HG02623 (cell line): ENCODE data around the gene UFSP1.

Source experiments
- ATAC-seq: cut with Tn5 transposase; IDR thresholded peaks from one replicate; pipeline ENCODE4 v1.9.1; 2021; ENCODE audit warnings: moderate library complexity; ENCODE audit not compliant: unreplicated experiment

Gene UFSP1

DNA sequence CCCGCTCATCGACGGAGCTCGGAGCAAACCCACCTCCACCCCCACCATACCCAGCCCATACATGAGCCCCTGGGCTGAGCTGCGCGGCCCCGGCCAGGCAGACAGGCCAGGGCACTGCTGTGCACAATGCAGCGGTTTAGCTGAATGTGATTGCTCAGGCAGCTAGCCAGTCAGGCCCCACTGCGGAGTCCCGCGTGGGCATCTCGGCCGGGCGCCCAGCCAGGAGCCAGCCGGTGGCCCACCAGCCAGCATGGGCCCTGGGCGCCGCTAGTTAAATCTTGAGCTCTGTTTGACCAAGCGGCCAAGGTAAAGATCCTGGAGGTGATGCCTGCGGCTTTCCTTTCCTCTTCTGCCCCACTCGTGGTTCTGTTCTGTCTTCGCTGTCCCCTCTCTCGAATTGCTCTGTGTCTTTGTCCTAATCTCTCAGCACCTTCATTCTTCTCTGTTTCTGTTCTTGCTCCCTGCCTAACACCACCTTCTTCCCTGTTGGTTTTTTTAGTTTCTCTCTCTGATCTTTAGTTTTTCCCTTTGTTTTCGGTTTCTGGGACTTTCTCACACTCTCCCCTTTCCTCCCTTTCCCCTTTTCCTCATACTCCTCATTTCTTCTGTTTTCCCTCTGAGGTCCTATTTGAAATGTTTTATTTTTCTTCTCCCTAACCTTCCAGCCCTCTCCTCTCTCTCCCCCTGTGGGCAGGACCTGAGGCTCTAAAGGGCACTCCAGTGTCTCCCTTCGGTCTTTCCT lies 6.6 kb downstream of the UFSP1 start:
- ATAC-seq: no peak

DNA sequence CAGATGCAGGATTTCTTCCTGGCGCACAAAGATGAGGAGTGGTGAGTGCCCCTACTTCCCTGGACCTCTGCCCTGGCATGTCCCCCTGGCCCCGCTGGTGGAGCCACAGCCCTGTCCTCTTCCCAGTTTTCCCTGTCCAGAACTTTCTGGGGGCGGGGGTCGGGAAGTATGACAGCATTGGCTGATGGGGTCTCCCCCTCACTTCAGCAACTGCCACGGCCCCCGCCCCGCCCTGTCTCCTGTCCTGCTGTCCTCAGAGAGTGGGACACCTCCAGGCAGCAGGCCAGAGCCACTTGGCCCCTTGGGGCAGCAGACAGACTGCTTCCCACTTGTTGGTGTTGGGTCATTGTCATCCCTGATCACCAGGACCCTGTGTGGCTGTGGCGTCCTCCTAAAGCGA lies 7.3 kb downstream of the UFSP1 start:
- no peak for ATAC-seq

DNA sequence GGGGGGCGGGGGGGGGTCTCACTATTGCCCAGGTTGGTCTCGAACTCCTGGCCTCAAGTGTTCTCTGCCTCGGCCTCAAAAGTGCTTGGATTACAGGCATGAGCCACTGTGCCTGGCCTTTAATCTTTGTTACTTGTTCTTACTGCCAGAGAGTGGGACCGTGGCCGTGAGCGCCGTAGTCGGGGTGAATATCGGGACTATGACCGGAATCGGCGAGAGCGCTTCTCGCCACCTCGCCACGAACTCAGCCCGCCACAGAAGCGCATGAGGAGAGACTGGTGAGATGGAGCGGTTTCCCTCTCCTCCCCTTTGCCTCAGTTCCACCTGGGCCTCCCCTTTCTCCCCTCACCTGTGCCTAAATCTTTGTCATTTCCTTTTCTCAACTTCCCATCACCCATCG lies 8.4 kb downstream of the UFSP1 start:
- no peak for ATAC-seq

DNA sequence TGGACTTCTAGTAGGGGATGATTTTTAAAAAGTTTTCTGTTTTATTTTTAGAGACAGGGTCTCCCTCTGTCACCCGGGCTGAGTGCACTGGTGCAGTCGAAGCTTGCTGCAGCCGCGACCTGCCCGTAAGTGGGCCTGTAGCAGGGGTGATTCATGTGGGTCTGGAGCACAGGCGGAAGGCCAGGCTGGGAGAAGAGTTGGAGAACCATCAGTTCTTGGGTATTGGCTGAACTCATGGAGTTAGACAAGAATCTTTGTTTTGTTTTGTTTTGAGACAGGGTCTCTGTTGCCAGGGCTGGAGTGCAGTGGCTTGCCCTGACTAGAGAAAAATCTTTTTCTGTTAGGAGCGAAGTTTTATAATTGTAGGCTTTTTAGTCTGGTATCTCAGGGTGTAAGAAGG lies 8.9 kb downstream of the UFSP1 start:
- ATAC-seq: no peak

DNA sequence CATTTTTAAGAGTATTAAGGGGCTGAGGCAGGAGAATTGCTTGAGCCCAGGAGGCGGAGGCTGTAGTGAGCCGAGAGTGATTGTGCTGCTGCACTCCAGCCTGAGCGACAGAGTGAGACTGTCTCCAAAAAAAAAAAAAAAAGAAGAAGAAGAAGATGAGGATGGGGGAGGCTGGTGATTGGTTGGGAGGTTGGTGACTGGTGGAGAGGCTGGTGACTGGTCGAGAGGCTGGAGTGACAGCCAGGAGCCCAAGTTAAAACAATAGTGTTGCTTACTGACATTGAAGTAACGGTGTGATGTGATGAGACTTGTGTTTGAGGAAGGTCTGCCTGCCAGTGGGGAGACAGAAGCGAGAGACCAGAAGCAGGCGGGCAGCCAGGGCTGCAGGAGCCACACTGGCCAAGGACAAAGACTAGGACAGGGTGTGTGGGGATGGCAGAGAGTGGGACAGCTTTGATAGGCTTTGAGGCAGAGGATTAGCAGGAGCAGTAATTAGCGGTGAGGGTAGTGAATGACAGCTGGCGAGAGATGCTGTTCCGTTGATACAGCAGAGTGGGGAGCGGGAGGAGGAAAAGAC lies 9.7 kb downstream of the UFSP1 start:
- ATAC-seq: no peak

DNA sequence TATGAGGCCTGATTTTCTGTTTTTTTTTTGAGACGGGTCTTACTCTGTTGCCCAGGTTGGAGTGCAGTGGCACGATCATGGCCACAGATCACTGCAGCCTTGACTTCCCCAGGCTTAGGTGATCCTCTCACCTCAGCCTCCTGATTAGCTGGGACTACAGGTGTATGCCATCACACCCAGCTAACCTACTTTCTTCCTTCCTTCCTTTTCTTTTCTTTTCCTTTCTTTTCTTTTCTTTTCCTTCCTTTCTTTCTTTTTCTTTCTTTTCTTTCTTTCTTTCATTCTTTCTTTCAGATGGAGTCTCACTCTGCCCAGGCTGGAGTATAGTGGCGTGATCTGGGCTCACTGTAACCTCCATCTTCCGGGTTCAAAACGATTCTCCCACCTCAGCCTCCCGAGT lies 10.8 kb downstream of the UFSP1 start:
- ATAC-seq: no peak

DNA sequence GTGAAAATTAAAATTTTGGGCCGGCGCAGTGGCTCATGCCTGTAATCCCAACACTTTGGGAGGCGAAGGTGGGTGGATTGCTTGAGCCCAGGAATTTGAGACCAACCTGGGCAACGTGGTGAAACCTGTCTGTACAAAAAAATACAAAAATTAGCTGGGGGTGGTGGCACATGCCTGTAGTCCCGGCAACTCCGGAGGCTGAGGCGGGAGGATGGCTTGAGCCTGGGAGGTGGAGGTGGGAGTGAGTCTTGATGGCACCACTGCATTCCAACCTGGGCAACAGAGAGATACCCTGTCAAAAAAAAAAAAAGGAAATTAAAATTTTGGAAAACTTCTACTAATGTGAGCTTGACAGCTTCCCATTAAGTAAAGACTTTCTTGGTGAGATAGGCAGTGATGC lies 11.5 kb downstream of the UFSP1 start:
- no peak for ATAC-seq

DNA sequence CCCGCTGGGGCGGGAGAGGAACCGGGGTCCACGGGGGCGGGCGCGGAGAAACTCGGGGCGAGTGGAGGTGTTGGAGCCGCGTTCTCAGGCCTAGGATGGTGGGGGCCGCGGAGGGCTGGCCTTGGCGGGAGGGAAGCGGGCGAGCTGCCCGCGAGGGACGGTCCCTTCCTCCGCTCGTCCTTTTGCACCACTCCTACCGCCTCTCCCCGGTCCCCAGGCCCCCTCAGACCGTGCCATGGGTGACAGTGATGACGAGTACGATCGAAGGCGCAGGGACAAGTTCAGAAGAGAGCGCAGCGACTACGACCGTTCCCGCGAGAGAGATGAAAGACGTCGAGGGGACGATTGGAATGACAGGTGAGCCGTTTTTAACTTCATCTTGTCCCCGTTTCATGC lies 14.2 kb downstream of the UFSP1 start:
- ATAC-seq: peak; percentile 21

DNA sequence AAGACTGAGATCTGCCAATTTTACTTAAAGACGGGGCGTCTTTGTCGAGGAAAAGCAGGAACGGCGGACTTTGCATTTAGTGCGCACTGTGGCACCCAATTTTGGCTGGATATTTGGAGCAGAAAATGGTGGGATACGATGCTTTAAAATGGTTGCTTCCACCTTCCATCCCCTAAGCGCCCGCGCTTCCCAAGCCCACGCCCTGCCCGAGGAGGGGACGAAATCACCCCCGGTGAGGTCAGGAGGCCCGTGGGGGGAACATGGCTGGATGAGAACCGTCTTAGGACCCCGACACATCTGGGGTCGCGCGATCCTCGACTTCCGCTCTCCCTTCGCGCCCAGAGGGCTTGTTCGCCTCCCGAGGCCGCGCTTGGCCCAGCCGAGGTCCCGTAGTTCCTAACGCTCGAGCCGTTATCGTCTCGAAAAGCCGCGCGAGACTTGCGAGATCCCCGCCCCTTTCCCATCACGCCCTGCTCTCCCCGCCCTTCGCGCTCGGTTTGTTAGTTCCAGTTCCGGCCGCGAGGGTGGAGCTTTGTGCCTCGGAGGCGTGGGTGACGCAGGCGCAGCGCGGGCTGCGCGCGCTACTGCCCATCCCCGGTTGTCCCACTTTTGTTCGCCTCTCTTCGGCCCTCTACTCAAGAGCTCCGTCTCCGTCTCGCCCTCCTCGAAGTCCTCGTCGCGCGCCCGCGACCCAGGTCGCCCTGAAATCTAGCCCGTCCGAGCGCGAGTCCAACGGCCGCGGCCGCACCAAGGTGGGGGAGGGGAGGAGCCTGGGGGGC lies 14.7 kb downstream of the UFSP1 start, which contains the start of gene SRRT:
SRRT (plus strand) TSS at position 527 of the 779 bp plus-strand sequence. CDS start 488 bp downstream, outside the sequence.
- ATAC-seq: peak; percentile 91

DNA sequence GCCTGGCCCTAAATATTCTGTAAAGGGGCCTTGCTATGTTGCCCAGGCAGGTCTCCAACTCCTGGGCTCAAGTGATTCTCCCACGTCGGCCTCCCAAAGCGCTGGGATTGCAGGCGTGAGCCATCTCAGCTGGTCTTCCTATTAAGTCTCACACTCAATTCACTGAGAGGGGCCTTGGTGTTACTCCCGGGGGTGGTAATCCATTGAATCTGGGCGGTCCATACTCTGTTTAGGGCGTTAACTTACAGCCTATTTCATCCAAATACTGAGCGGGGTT lies 15.3 kb downstream of the UFSP1 start:
- no peak for ATAC-seq

DNA sequence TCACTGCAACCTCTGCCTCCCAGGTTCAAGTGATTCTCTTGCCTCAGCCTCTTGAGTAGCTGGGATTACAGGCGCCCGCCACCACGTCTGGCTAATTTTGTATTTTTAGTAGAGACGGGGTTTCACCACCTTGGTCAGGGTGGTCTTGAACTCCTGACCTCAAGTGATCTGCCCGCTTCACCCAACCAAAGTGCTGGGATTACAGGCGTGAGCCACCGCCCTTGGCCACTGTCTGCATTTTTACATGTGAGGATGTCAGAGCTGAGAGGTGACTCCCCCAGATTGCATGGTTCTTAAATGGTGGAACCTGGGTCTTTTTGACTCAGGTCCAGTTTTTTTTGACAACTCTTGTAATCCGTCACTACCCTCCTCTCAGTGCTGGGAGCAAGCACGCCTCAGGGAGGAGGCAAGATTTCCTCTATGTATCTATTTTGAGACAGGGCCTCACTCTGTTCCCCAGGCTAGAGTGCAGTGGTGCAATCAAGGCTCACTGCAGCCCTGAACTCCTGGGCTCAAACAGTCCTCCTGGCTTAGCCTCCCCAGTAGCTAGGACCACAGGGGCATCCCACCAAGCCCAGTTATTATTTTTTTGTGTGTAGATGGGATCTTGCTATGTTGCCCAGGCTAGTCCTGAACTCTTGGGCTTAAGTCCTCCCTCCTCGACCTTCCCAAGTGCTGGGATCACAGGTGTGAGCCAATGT lies 15.8 kb downstream of the UFSP1 start:
- no peak for ATAC-seq

DNA sequence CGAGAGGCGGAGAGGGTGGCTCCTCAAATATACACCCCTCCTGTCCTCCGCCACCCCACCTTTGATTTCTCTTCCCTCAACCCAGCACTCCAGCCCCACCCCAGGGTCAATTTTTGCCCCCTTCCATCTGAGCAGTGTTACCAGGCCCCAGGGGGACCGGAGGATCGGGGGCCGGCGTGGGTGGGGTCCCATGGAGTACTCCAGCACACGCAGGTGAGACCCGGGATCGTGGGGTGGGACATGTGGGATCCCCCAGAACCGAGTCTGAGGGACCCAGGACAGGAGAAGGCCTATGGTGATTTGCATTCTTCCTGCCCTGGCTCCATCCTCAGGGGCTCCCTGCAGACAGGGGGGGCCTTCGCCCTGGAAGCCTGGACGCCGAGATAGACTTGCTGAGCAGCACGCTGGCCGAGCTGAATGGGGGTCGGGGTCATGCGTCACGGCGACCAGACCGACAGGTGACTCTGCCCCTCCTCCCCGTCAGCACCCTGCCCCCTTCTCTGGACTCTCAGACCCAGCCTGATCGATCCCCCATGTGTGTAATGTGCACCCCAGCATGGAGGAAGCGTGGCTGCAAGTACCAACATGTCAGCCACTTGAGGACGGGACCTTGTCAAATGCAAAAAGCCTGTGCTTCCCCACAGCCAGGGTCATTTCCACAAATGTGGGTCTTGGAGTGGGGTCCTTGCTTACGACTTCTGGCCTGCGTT lies 21.6 kb downstream of the UFSP1 start:
- no peak for ATAC-seq

DNA sequence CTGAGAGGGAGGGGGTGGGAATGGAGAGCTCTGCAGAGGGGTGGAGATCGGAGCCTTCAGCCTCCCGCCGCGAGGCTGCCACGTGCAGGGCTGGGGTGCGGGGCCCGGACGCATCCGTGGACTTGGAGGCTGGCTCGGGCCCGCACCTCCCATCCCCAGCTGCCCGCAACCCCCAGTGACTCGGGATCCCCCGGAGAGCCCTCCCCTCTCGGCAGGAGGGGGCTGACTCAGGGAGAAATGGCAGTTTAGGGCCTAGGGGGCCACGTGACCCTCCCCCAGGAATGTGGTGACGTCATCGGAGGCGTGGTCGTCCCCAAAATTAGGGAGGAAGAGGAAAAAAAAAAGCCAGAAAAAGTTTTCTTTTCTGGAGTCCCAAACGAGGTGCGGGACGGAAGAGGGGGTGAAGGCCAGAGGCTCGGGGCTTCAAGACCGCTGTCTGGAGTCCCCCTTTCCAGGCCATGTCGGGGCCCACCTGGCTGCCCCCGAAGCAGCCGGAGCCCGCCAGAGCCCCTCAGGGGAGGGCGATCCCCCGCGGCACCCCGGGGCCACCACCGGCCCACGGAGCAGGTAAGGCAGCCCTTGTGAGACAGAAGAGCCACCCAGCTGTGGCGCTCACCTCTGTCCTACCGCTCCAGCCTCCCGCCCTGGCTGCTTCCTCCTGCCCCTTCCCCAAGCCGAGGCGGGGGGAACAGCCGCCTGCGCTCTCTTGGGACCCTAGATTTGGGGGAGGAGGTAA lies 22.3 kb downstream of the UFSP1 start, which contains the start of gene TRIP6:
TRIP6 (plus strand) TSS at position 348 of the 736 bp plus-strand sequence; CDS start at position 459, 111 bp downstream.
- ATAC-seq: no peak

DNA sequence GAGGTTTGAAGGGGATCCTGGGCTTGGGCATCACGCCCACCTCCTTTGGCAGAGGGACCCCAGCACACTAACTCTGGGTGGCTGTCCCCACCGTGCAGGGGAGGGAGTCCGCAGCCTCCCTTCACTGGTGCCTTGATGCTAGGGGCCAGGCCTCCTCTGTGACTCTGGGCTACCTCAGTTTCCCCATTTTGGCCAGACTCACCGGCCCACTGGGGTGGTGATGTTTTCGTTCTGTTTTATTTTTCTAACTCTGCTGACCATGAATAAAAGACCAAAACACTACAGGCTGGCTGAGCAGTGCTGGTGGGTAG lies 22.8 kb downstream of the UFSP1 start:
- ATAC-seq: no peak

DNA sequence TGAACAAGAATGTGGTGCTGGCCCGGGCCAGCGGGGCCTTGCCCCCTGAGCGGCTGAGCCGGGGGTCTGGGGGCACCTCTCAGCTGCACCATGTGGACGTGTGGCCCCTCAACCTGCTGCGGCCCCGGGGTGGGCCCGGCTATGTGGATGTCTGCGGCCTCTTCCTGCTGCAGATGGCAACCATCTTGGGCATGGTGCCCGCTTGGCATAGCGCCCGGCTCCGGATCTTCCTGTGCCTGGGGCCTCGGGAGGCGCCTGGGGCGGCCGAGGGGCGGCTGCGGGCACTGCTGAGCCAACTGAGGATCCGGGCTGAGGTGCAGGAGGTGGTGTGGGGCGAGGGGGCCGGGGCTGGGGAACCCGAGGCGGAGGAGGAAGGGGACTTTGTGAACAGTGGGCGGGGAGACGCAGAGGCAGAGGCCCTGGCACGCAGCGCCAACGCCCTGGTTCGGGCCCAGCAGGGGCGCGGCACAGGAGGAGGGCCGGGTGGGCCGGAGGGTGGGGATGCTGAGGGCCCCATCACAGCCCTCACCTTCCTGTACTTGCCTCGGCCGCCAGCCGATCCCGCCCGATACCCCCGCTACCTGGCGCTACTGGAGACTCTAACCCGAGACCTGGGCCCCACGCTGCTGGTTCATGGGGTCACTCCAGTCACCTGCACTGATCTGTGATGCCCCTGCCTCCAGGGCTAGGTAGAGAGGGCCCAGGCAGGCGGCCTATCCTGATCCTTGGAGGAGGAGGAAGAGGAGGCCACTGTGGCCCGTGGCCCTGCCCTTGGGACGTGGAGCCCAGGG lies 23.4 kb downstream of the UFSP1 start:
- no peak for ATAC-seq

DNA sequence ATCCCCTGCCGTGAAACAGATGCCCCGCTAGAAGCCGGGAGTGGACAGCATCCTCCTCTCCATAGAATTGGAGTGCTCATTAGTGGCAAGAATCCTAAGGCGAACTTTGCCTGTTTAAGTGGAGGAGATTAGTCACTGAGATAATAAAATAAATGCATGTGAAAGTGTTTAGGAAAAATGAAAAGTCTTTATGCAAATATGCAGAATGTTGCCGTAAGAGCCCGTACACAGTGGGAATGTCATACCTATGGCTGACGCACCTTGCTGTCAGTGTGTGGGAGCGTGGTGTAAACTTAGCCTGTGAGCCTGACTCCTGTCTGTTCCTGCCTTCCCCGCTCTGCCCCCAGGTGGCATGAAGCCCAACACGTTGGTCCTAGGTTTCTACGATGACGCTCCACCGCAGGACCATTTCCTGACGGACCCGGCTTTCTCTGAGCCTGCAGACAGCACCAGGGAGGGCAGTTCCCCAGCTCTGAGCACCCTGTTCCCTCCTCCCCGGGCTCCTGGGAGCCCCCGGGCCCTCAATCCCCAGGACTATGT lies 24.1 kb downstream of the UFSP1 start:
- no peak for ATAC-seq

DNA sequence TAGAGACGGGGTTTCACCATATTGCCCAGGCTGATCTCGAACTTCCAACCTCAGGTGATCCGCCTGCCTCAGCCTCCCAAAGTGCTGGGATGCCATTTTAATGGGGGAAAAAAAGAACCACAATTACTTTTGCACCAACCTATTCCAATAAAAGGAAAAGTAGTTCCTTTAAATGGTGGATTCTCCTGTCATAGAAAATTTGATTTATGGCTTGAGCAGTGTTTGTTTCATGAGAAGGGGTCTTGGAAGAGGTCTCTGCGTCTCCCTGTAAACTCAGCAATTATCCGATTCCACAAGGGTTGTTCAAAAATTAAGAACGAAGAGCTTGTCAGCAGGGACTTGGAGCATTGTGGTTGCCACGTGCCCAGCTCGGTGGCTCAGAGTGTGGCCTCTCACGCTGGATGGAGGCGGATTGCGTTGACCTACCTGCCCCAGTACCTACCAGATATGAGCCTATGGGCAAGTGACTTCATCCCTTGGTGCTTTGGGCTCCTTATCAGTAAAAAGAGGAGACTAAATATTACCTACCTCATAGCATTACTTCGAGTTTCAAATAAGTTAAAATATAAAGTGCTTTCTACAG lies 25.2 kb downstream of the UFSP1 start:
- ATAC-seq: no peak

DNA sequence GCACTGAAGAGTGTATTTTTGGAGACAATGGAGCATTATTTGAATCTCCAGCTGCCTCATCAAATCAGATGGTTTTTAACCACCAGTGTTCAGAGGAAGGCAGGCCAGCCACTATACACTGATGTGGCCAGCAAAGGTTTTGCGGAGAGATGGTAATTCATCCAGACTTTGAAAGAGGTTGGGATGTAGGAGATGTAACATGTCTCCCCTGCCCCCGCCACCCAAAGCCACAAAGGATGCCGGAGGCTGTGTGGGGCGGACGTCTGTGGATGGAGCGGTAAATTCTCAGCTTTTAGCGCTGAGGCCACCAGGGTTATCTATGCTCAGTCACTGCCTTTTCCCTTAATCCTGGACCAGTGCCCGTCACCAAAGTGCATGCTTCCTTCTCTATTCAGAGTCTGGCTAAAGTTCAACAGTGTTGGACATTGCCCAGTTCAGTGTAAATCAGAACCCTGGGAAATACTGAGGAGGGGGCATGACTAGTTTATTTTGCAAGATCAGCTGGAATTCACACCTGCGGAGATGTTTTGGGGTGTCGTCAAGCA lies 26.0 kb downstream of the UFSP1 start:
- ATAC-seq: no peak

DNA sequence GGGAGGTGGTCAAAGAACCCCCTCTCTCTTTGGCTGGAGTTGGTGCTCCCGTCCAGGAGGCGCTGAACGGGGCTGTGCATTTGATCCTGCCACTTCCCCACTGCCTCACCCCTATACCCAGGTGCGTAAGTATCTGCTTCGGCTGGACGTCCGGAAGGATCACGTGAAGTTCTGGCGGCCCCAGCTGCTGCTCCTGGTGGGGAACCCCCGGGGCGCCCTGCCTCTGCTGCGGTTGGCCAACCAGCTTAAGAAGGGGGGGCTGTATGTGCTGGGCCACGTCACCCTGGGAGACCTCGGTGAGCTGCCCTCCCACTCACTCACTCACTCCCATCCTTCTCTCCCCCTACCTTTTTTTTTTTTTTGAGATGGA lies 27.9 kb downstream of the UFSP1 start:
- no peak for ATAC-seq
